ENCODE results near the gene ZC3H8.

Gene ZC3H8

GRCh38 chr2:112239862-112240261 lies 15.0 kb downstream of the ZC3H8 start:
- TF ChIP-seq GATA2 (IDR thresholded peaks at IDR 0.05; ENCODE audit: low read depth, low read length) (no peak), GATA3 (IDR thresholded peaks at IDR 0.05; ENCODE audit: low read depth, low read length) (no peak)

GRCh38 chr2:112230371-112230770 lies 24.5 kb downstream of the ZC3H8 start:
- TF ChIP-seq GATA3 (IDR thresholded peaks at IDR 0.05; ENCODE audit: low read depth, low read length) (no peak), GATA2 (IDR thresholded peaks at IDR 0.05; ENCODE audit: low read depth, low read length) (no peak)

GRCh38 chr2:112229348-112229747 lies 25.5 kb downstream of the ZC3H8 start:
- TF ChIP-seq GATA3 (IDR thresholded peaks at IDR 0.05; ENCODE audit: low read depth, low read length) (no peak), GATA2 (IDR thresholded peaks at IDR 0.05; ENCODE audit: low read depth, low read length) (no peak)

- TF ChIP-seq GATA3 (IDR thresholded peaks at IDR 0.05; ENCODE audit: low read depth, low read length) (no peak), GATA2 (IDR thresholded peaks at IDR 0.05; ENCODE audit: low read depth, low read length) (no peak)
These were observed 34.0 kb downstream of the ZC3H8 start for GRCh38 chr2:112220831-112221230.

GRCh38 chr2:112220186-112220585 lies 34.7 kb downstream of the ZC3H8 start:
- TF ChIP-seq GATA3 (IDR thresholded peaks at IDR 0.05; ENCODE audit: low read depth, low read length): no peak
- no peak for TF ChIP-seq GATA2 (IDR thresholded peaks at IDR 0.05; ENCODE audit: low read depth, low read length)

GRCh38 chr2:112217854-112218253 lies 37.0 kb downstream of the ZC3H8 start:
- TF ChIP-seq GATA3 (IDR thresholded peaks at IDR 0.05; ENCODE audit: low read depth, low read length): no peak
- no peak for TF ChIP-seq GATA2 (IDR thresholded peaks at IDR 0.05; ENCODE audit: low read depth, low read length)

GRCh38 chr2:112216167-112216566 lies 38.7 kb downstream of the ZC3H8 start:
- TF ChIP-seq GATA3 (IDR thresholded peaks at IDR 0.05; ENCODE audit: low read depth, low read length): no peak
- no peak for TF ChIP-seq GATA2 (IDR thresholded peaks at IDR 0.05; ENCODE audit: low read depth, low read length)

GRCh38 chr2:112204411-112204810 lies 50.4 kb downstream of the ZC3H8 start:
- no peak for TF ChIP-seq GATA2 (IDR thresholded peaks at IDR 0.05; ENCODE audit: low read depth, low read length)
- TF ChIP-seq GATA3 (IDR thresholded peaks at IDR 0.05; ENCODE audit: low read depth, low read length): no peak

- TF ChIP-seq GATA2 (IDR thresholded peaks at IDR 0.05; ENCODE audit: low read depth, low read length) (no peak), GATA3 (IDR thresholded peaks at IDR 0.05; ENCODE audit: low read depth, low read length) (no peak)
These were observed 53.0 kb downstream of the ZC3H8 start for GRCh38 chr2:112201696-112202430.

GRCh38 chr2:112199188-112199587 lies 55.7 kb downstream of the ZC3H8 start:
- TF ChIP-seq GATA2 (IDR thresholded peaks at IDR 0.05; ENCODE audit: low read depth, low read length) (no peak), GATA3 (IDR thresholded peaks at IDR 0.05; ENCODE audit: low read depth, low read length) (no peak)

GRCh38 chr2:112198780-112199179 lies 56.1 kb downstream of the ZC3H8 start:
- TF ChIP-seq GATA2 (IDR thresholded peaks at IDR 0.05; ENCODE audit: low read depth, low read length) (no peak), GATA3 (IDR thresholded peaks at IDR 0.05; ENCODE audit: low read depth, low read length) (no peak)

GRCh38 chr2:112197868-112198267 lies 57.0 kb downstream of the ZC3H8 start:
- no peak for TF ChIP-seq GATA3 (IDR thresholded peaks at IDR 0.05; ENCODE audit: low read depth, low read length)
- TF ChIP-seq GATA2 (IDR thresholded peaks at IDR 0.05; ENCODE audit: low read depth, low read length): no peak

- TF ChIP-seq GATA2 (IDR thresholded peaks at IDR 0.05; ENCODE audit: low read depth, low read length): no peak
- TF ChIP-seq GATA3 (IDR thresholded peaks at IDR 0.05; ENCODE audit: low read depth, low read length): no peak
These were observed 58.9 kb downstream of the ZC3H8 start for GRCh38 chr2:112195950-112196349.

GRCh38 chr2:112195167-112195766 lies 59.6 kb downstream of the ZC3H8 start:
- TF ChIP-seq GATA3 (IDR thresholded peaks at IDR 0.05; ENCODE audit: low read depth, low read length) (no peak), GATA2 (IDR thresholded peaks at IDR 0.05; ENCODE audit: low read depth, low read length) (no peak)

- TF ChIP-seq GATA3 (IDR thresholded peaks at IDR 0.05; ENCODE audit: low read depth, low read length) (no peak), GATA2 (IDR thresholded peaks at IDR 0.05; ENCODE audit: low read depth, low read length) (no peak)
These were observed 60.4 kb downstream of the ZC3H8 start for GRCh38 chr2:112194482-112194881.

All from SH-SY5Y (cell line).